Measurements from ENCODE around the gene MADD. TPM values are rescaled to one million over a fixed set of nuclear protein-coding genes. Genes with fewer than 3 reads are reported as not detected.

Gene MADD
- total and polyA plus RNA-seq, 2 experiments from 2014 or later, result 9.9 to 17.4 TPM

- Histone ChIP-seq H3K27ac (no peak overlapping the region), H3K27me3 (replicated peaks; ENCODE audit: insufficient read depth) (no peaks in the 10 kb centered on the region), H3K4me3 (no peak overlapping the region), H4K20me1 (ENCODE audit: insufficient read depth) (no peaks in the 10 kb centered on the region), H3K36me3 (ENCODE audit: low read depth) (no peaks in the 10 kb centered on the region), H3K9ac (no peak overlapping the region), H3K9me2 (ENCODE audit: insufficient read depth) (no peaks in the 10 kb centered on the region), H3K4me1 (ENCODE audit: insufficient read depth) (no peaks in the 10 kb centered on the region), H3K9me3 (ENCODE audit: low read depth) (no peaks in the 10 kb centered on the region), H2AFZ (no peak overlapping the region), H3F3A (ENCODE audit: insufficient read depth) (no peaks in the 10 kb centered on the region), H3K79me2 (ENCODE audit: insufficient read depth) (no peaks in the 10 kb centered on the region), H3K4me2 (ENCODE audit: unreplicated experiment) (no peak overlapping the region)
- no peak for DNase-seq
- TF ChIP-seq EZH2phosphoT487 (IDR thresholded peaks at IDR 0.05; ENCODE audit: insufficient read depth, low read depth), result no peak
- TF ChIP-seq EZH2 (IDR thresholded peaks at IDR 0.05; ENCODE audit: insufficient read depth, poor library complexity, severe bottlenecking), result no peak
- 82 to 87% methylated on average over 14 to 23 of the region's 23 CpGs for WGBS, 2 experiments (ENCODE audit: low coverage in 1 of 2, low lambda C conversion rate in 2 of 2, missing lambda C conversion rate in 2 of 2)
- in situ Hi-C loops (cut with MboI), result no loop called here
These were observed 79.7 kb downstream of the MADD start for GRCh38 chr11:47349521-47350095.

DNA sequence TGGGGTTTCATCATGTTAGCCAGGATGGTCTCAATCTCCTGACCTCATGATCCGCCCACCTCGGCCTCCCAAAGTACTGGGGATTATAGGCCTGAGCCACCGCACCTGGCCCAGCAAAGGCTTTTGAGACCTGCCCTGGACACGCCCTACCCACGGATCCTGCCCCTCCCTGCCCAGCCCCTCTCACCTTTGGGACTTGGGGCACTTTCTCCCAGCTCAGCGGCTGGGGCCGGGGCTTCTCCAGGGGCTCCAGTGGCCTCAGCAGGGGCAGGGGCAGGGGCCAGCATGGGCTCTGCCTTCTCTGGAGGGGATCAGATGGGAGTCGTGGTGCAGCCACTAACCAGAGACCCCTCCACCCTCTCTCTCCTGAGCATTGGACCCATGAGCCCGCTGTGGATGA, 80.4 kb downstream of the MADD start:
- Histone ChIP-seq H3K4me2 (ENCODE audit: unreplicated experiment) (no peak overlapping the region), H3K36me3 (ENCODE audit: low read depth) (no peaks in the 10 kb centered on the region), H3K27me3 (replicated peaks; ENCODE audit: insufficient read depth) (no peaks in the 10 kb centered on the region), H3F3A (ENCODE audit: insufficient read depth) (no peaks in the 10 kb centered on the region), H3K9ac (no peak overlapping the region), H4K20me1 (ENCODE audit: insufficient read depth) (no peaks in the 10 kb centered on the region), H3K9me3 (ENCODE audit: low read depth) (no peaks in the 10 kb centered on the region), H3K79me2 (ENCODE audit: insufficient read depth) (no peaks in the 10 kb centered on the region), H2AFZ (no peak overlapping the region), H3K4me1 (ENCODE audit: insufficient read depth) (no peaks in the 10 kb centered on the region), H3K9me2 (ENCODE audit: insufficient read depth) (no peaks in the 10 kb centered on the region), H3K4me3 (no peak overlapping the region), H3K27ac (no peak overlapping the region)
- in situ Hi-C loops (cut with MboI), result no loop called here
- TF ChIP-seq EZH2 (IDR thresholded peaks at IDR 0.05; ENCODE audit: insufficient read depth, poor library complexity, severe bottlenecking) (no peak), EZH2phosphoT487 (IDR thresholded peaks at IDR 0.05; ENCODE audit: insufficient read depth, low read depth) (no peak)
- no peak for DNase-seq
- WGBS, 2 experiments (ENCODE audit: low coverage in 1 of 2, low lambda C conversion rate in 2 of 2, missing lambda C conversion rate in 2 of 2), result 71% methylated on average over 8 to 9 of the region's 9 CpGs

GRCh38 chr11:47351156-47352126, 81.5 kb downstream of the MADD start:
- Histone ChIP-seq H3K4me3 (no peak overlapping the region), H3K9me2 (ENCODE audit: insufficient read depth) (no peaks in the 10 kb centered on the region), H3F3A (ENCODE audit: insufficient read depth) (0 out of 2 replicates have a peak, but pooled peaks cover 5% of the 10 kb centered on the region), H2AFZ (no peak overlapping the region), H4K20me1 (ENCODE audit: insufficient read depth) (no peaks in the 10 kb centered on the region), H3K9me3 (ENCODE audit: low read depth) (no peaks in the 10 kb centered on the region), H3K79me2 (ENCODE audit: insufficient read depth) (no peaks in the 10 kb centered on the region), H3K27me3 (replicated peaks; ENCODE audit: insufficient read depth) (no peaks in the 10 kb centered on the region), H3K4me2 (ENCODE audit: unreplicated experiment) (no peak overlapping the region), H3K9ac (no peak overlapping the region), H3K4me1 (ENCODE audit: insufficient read depth) (no peaks in the 10 kb centered on the region), H3K36me3 (ENCODE audit: low read depth) (no peaks in the 10 kb centered on the region), H3K27ac (no peak overlapping the region)
- WGBS, 2 experiments (ENCODE audit: low coverage in 1 of 2, low lambda C conversion rate in 2 of 2, missing lambda C conversion rate in 2 of 2), result 71 to 72% methylated on average over 29 of the region's 29 CpGs
- TF ChIP-seq EZH2 (IDR thresholded peaks at IDR 0.05; ENCODE audit: insufficient read depth, poor library complexity, severe bottlenecking) (no peak), EZH2phosphoT487 (IDR thresholded peaks at IDR 0.05; ENCODE audit: insufficient read depth, low read depth) (no peak)
- DNase-seq, result no peak
- in situ Hi-C loops (cut with MboI), result no loop called here

DNA sequence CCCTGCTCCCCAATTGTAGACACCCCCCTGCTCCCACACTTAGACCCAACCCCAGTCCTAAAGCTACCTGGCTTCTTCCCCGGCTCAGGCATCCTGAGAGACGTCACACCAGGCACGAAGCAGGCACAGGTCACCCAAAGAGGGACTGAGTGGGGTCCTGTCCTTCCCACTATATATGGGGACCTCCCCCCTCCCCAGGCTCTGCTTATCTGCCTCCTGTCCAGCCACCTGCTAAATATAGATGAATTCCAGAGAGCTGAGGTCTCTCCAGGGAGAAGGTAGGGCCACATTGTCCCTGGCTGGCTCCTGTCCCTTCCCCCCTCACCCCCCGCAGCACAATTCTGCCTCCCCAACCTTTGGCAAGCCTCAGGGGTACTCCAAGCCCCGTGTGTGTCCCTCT, 82.6 kb downstream of the MADD start, which contains the start of gene MYBPC3:
MYBPC3 (minus strand) TSS at position 147 of the 400 bp plus-strand sequence; CDS start at position 92, 55 bp downstream.
- no peaks in the 10 kb centered on the region for H3K27me3 ChIP-seq (replicated peaks; ENCODE audit: insufficient read depth)
- no peak within 1 kb of the TSS for H3K9ac ChIP-seq
- TF ChIP-seq EZH2 (IDR thresholded peaks at IDR 0.05; ENCODE audit: insufficient read depth, poor library complexity, severe bottlenecking), result no peak
- TF ChIP-seq EZH2phosphoT487 (IDR thresholded peaks at IDR 0.05; ENCODE audit: insufficient read depth, low read depth), result no peak
- no peaks in the 10 kb centered on the region for H3K36me3 ChIP-seq (ENCODE audit: low read depth)
- no peak for DNase-seq
- no peak within 1 kb of the TSS for H3K4me3 ChIP-seq
- no peak within 1 kb of the TSS for H3K27ac ChIP-seq
- H3K79me2 ChIP-seq (ENCODE audit: insufficient read depth), result no peaks in the 10 kb centered on the region
- H3K4me1 ChIP-seq (ENCODE audit: insufficient read depth), result no peaks in the 10 kb centered on the region
- H3K4me2 ChIP-seq (ENCODE audit: unreplicated experiment), result no peak within 1 kb of the TSS
- 0 out of 2 replicates have a peak, but pooled peaks cover 5% of the 10 kb centered on the region for H3F3A ChIP-seq (ENCODE audit: insufficient read depth)
- WGBS, 2 experiments (ENCODE audit: low coverage in 1 of 2, low lambda C conversion rate in 2 of 2, missing lambda C conversion rate in 2 of 2), result 66 to 72% methylated on average over 5 of the region's 5 CpGs
- no peaks in the 10 kb centered on the region for H4K20me1 ChIP-seq (ENCODE audit: insufficient read depth)
- no peaks in the 10 kb centered on the region for H3K9me3 ChIP-seq (ENCODE audit: low read depth)
- no peak within 1 kb of the TSS for H2AFZ ChIP-seq
- in situ Hi-C loops (cut with MboI), result no loop called here
- H3K9me2 ChIP-seq (ENCODE audit: insufficient read depth), result no peaks in the 10 kb centered on the region
